Subcutaneous adipose tissue (tissue), 4 donors: ENCODE measurements around the gene ZNF710. TPM values are rescaled to one million over a fixed set of nuclear protein-coding genes. Genes with fewer than 3 reads are reported as not detected.

ENCODE experiments used
- CTCF ChIP-seq: fragments of 450-650 bp; IDR thresholded peaks from one replicate; pipeline ENCODE4 v1.5.1; 2016; ENCODE audit warnings: low read depth, mild to moderate bottlenecking, control low read depth, antibody characterized with exemption, moderate library complexity
- small RNA-seq: library from RNA; depleted of rRNA; stranded (forward); fragments of <200 nt; gene quantifications from one replicate; pipeline ENCODE3, GENCODE V24; 2016
- total RNA-seq, 4 donors: library from RNA; depleted of rRNA; stranded (reverse); fragments of >200 nt; gene quantifications; one replicate each; pipeline ENCODE4 v1.1.0, GENCODE V29; 2016

The ZNF710 gene
- total RNA-seq, 4 donors from 2014 or later: 5.4 to 8.3 (median 6.1) TPM

GRCh38 chr15:90126022-90126421, 124.9 kb downstream of the ZNF710 start:
- TF ChIP-seq CTCF: no peak

GRCh38 chr15:90126596-90127435, 125.7 kb downstream of the ZNF710 start:
- no peak for TF ChIP-seq CTCF

GRCh38 chr15:90130291-90130690, 129.2 kb downstream of the ZNF710 start:
- TF ChIP-seq CTCF: no peak

Small RNA genes lying within 50 kb of the gene (small RNA-seq; reads per million reads assigned to genes)
- gene MIR3174 (1.6 reads per million, percentile 23 among the genes with 10 or more reads in this experiment), gene RF00066 (not detected)

Other genes starting within 250 kb of the ZNF710 start
- under 1 TPM in 2 of 4 donors, not detected in 2; 0.34 to 0.57 TPM for gene MESP2, start 225.0 kb upstream of the ZNF710 start, total RNA-seq
- gene ANPEP, start 186.5 kb upstream of the ZNF710 start, total RNA-seq: 100 to 1,000 TPM in 2 of 4 donors, 10 to 100 TPM in 2; 70.4 to 140 (median 105) TPM
- 10 to 100 TPM; 54.4 to 86.9 (median 66.9) TPM for gene AP3S2, start 107.3 kb upstream of the ZNF710 start, total RNA-seq
- gene ARPIN, start 88.4 kb upstream of the ZNF710 start, total RNA-seq: 10 to 100 TPM; 11.3 to 39.7 (median 20.1) TPM
- 10 to 100 TPM; 17.6 to 69.9 (median 26.8) TPM for gene IDH2, start 101.1 kb downstream of the ZNF710 start, total RNA-seq
- gene SEMA4B, start 200.0 kb downstream of the ZNF710 start, total RNA-seq: 10 to 100 TPM in 3 of 4 donors, 1 to 10 TPM in 1; 4.4 to 13.4 (median 12.5) TPM
- gene CIB1, start 232.6 kb downstream of the ZNF710 start, total RNA-seq: 10 to 100 TPM; 24.2 to 52.6 (median 38.7) TPM
- 1 to 10 TPM; 2.6 to 5.9 (median 3.6) TPM for gene GDPGP1, start 232.9 kb downstream of the ZNF710 start, total RNA-seq
- gene TTLL13, start 248.2 kb downstream of the ZNF710 start, total RNA-seq: under 1 TPM in 2 of 4 donors, not detected in 2; 0.22 to 0.51 TPM